Smooth muscle cell of the brain vasculature (primary cell): ENCODE results near the gene SNX9.
"Not testable (repeated sequence)": the region's sequence is repeated elsewhere in the genome, so short reads cannot be mapped to it uniquely, and the experiment has no call there.

ENCODE experiments used
- DNase-seq: peaks from one replicate; pipeline ENCODE4 v3.0.0-alpha.2; 2012; ENCODE audit warnings: low read depth, low spot score

The SNX9 gene

GRCh38 chr6:157954150-157955117, 131.4 kb downstream of the SNX9 start:
- DNase-seq = no peak

GRCh38 chr6:157955675-157956074, 132.6 kb downstream of the SNX9 start:
- no peak for DNase-seq

- no peak for DNase-seq
Measured at GRCh38 chr6:157956171-157956730, 133.2 kb downstream of the SNX9 start.

- DNase-seq = no peak
Measured at GRCh38 chr6:157959451-157960227, 136.6 kb downstream of the SNX9 start.

GRCh38 chr6:157961153-157961831, 138.2 kb downstream of the SNX9 start:
- no peak for DNase-seq

- no peak for DNase-seq
Measured at GRCh38 chr6:157961832-157962575, 139.0 kb downstream of the SNX9 start.

- DNase-seq = no peak
Measured at GRCh38 chr6:157962601-157963302, 139.7 kb downstream of the SNX9 start.

GRCh38 chr6:157964100-157964499, 141.1 kb downstream of the SNX9 start:
- DNase-seq = no peak

- no peak for DNase-seq
Measured at GRCh38 chr6:157965387-157965786, 142.3 kb downstream of the SNX9 start.

GRCh38 chr6:157966589-157966977, 143.5 kb downstream of the SNX9 start:
- DNase-seq = no peak

GRCh38 chr6:157967020-157967419, 144.0 kb downstream of the SNX9 start:
- no peak for DNase-seq

GRCh38 chr6:157967486-157967885, 144.4 kb downstream of the SNX9 start:
- no peak for DNase-seq

GRCh38 chr6:157972177-157972576, 149.1 kb downstream of the SNX9 start:
- not testable (repeated sequence) for DNase-seq

GRCh38 chr6:157974341-157974894, 151.4 kb downstream of the SNX9 start:
- no peak for DNase-seq

- DNase-seq = no peak
Measured at GRCh38 chr6:157974967-157975366, 151.9 kb downstream of the SNX9 start.

- DNase-seq = no peak
Measured at GRCh38 chr6:157975456-157975855, 152.4 kb downstream of the SNX9 start.

GRCh38 chr6:157976345-157977175, 153.5 kb downstream of the SNX9 start:
- DNase-seq = no peak

GRCh38 chr6:157977176-157977804, 154.2 kb downstream of the SNX9 start:
- DNase-seq = no peak
